ENCODE data around the gene CLEC4G.

Gene CLEC4G

GRCh38 chr19:7697721-7698287 is 34.1 kb downstream of the CLEC4G start:
- no peak for DNase-seq (ENCODE audit: low read depth in 2 of 2)

- DNase-seq (ENCODE audit: low read depth in 2 of 2), result no peak
These were observed 37.4 kb downstream of the CLEC4G start for GRCh38 chr19:7694499-7694898.

GRCh38 chr19:7692417-7693088 is 39.4 kb downstream of the CLEC4G start:
- DNase-seq (ENCODE audit: low read depth in 2 of 2), result no peak

- no peak for DNase-seq (ENCODE audit: low read depth in 2 of 2)
These were observed 40.4 kb downstream of the CLEC4G start for GRCh38 chr19:7691497-7691896.

GRCh38 chr19:7690779-7691258 is 41.1 kb downstream of the CLEC4G start:
- DNase-seq (ENCODE audit: low read depth in 2 of 2), result no peak

- no peak for DNase-seq (ENCODE audit: low read depth in 2 of 2)
These were observed 42.7 kb downstream of the CLEC4G start for GRCh38 chr19:7689165-7689564.

GRCh38 chr19:7687177-7687576 is 44.7 kb downstream of the CLEC4G start:
- no peak for DNase-seq (ENCODE audit: low read depth in 2 of 2)

GRCh38 chr19:7685546-7686445 is 46.1 kb downstream of the CLEC4G start:
- no peak for DNase-seq (ENCODE audit: low read depth in 2 of 2)

GRCh38 chr19:7682175-7682855 is 49.6 kb downstream of the CLEC4G start:
- DNase-seq (ENCODE audit: low read depth in 2 of 2), result no peak

GRCh38 chr19:7681340-7682174 is 50.4 kb downstream of the CLEC4G start:
- peak; percentile 61 to 85 for DNase-seq (ENCODE audit: low read depth in 2 of 2)

GRCh38 chr19:7680606-7681339 is 51.1 kb downstream of the CLEC4G start, which contains the start of gene TRAPPC5:
Gene TRAPPC5, plus strand, starts transcription at chr19:7680833. Its CDS starts 1,421 bp downstream, at chr19:7682254.
- peak; percentile 67 to 75 for DNase-seq (ENCODE audit: low read depth in 2 of 2)

GRCh38 chr19:7679771-7680605 is 51.9 kb downstream of the CLEC4G start:
- no peak for DNase-seq (ENCODE audit: low read depth in 2 of 2)

- peak; percentile 39 to 54 for DNase-seq (ENCODE audit: low read depth in 2 of 2)
These were observed 52.7 kb downstream of the CLEC4G start for GRCh38 chr19:7678971-7679751.
